Measurements from ENCODE around the gene TIA1. TPM values are rescaled to one million over a fixed set of nuclear protein-coding genes. Genes with fewer than 3 reads are reported as not detected.
"Not testable (repeated sequence)": the region's sequence is repeated elsewhere in the genome, so short reads cannot be mapped to it uniquely, and the experiment has no call there.

Gene TIA1
- total RNA-seq, 2 donors from 2014 or later = 49.4 to 51.6 TPM

DNA sequence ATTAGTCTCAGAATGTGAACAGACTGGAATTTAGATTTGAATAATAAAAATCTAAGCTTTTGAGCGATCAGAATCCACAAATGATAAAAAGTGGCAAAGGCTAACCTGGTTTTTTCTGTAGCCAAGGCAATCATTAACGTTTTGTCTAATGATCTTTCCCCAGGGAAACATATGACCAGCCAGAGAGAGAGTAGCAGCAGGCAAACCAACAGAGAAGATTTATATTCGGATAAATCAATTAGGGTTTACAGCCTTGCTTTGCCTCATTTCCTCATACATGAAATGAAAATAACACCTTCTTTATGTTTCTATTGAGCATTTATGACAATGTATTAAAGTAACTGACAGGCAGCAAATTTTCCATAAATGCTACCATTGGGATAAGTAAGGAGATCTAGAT is 14.5 kb downstream of the TIA1 start:
- intact Hi-C loops (cut with DNase I) = no loop called here
- no peak for DNase-seq
- ATAC-seq = no peak

DNA sequence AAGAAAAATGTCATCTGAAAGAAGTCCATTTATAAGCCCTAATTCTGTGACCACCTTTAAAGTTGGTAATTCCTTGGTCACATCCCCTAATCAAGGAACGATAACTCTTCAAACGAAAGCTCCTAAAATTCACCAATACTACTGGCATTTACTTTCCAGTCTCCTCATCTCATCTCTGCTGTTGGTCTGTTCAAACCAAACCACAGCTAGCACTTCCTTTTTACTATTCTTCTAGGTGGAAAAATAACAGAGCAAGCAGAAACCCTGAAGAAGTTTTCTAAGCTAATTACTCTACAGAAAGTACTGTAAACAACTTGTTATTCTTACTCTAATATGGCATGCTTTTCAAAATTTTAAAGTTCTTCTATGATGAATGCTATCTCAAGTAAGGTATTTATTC is 21.6 kb downstream of the TIA1 start:
- ATAC-seq = no peak
- intact Hi-C loops (cut with DNase I) = no loop called here
- no peak for DNase-seq

DNA sequence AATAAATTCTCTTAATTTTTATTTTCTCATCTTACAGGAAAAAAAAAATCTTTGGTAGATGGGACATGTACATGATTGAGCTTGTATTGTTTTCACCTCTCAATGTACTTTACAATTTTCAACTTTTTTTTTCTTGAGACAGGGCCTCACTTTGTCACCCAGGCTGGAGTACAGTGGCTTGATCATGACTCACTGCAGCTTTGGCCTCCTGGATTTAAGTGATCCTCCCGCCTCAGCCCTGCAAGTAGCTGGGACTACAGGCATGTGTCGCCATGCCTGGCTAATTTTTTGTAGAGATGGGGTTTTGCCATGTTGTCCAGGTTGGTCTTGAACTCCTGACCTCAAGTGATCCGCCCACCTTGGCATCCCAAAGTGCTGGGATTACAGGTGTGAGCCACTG is 25.1 kb downstream of the TIA1 start:
- intact Hi-C loops (cut with DNase I); ATAC-seq; DNase-seq: not testable (repeated sequence)

DNA sequence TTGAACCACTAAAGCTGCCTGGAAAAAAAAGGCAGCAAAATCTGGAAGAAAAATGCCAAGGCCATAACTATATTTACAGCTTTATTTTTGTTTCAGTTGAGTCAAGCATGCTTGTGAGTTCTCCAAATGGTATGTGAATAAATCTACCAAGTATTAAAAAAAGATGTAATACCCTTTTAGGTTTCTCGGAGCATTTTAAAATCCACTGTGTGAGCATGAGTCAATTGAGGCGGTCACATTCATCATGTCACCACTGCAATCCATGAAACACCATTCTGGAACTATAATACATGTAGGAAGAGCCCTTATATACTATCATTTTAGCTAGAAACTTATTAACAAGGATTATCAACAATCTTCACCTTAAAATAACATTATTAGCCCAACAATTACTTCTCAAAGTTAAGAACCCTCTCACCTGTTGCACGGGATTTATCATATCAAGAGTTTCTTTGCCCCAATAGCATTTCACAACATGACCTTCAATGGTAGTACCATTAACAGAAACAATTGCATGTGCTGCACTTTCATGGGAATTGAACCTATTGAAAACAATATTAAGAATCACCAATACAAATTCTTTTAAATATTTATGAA is 33.4 kb downstream of the TIA1 start:
- ATAC-seq = no peak
- DNase-seq = no peak
- intact Hi-C loops (cut with DNase I) = no loop called here

DNA sequence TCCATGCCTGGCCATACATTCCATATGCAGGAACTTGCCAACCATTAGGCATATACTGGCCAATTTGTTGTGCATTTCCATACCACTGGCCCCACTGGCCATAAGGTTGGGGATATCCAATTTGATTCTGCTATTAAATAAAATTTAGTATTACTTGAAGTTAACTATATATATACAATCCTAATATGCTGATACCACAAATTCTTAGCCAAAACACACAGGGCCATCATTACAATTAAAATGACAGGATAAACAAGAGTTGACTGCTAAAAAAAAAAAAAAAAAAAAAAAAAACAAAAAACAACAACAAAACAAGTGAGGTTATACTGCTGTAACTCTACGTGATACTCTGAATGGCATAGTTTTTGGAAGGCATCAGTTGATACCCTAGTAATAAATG is 34.1 kb downstream of the TIA1 start:
- ATAC-seq = no peak
- intact Hi-C loops (cut with DNase I) = no loop called here
- no peak for DNase-seq

DNA sequence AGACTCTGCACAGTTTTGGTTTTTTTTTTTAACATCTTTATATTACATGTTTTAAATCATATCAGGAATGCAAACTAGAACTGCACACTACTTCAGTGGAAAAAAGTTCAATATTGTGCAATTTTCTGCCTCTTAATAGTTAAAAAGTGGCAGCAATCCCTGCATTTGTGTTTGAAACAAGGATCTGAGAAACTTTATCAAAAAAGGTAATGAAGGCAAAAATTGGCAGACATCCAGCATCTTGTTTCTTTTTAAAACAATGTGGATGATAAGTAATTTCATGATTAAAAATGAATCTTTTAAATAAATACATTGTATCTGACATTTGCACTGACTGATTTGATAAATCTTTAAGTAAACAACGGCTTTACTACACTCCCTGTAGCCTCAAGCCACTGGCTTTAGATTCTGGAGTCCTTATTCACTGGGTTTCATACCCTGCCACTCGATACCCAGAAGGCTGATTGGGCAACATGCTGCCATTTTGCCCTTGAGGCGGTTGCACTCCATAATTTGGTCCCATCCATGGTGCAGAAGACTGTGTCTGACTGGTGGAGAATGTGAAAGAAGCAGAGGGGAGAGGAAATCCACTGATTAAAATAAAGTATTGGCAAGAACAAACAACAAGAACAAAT is 36.0 kb downstream of the TIA1 start:
- DNase-seq (no peak), ATAC-seq (no peak)
- intact Hi-C loops (cut with DNase I) = no loop called here

DNA sequence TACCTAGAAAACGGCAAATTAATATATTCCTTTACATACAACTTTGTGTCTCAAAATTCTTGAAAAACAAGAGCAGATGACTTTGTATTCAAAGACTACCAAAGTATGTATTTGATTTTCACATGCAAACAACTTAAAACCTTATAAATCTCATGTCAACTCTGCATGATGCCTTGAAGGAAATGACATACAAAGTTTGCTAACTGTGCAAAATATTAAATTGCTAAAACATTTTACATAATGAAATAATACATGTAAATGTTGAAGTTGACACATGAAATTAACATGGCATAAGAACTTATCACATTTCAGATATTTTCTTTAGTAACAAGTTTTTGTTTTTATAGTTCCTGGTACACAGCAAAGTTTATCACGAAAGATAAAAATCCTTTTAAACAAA is 36.8 kb downstream of the TIA1 start:
- DNase-seq = no peak
- intact Hi-C loops (cut with DNase I) = no loop called here
- ATAC-seq = no peak

DNA sequence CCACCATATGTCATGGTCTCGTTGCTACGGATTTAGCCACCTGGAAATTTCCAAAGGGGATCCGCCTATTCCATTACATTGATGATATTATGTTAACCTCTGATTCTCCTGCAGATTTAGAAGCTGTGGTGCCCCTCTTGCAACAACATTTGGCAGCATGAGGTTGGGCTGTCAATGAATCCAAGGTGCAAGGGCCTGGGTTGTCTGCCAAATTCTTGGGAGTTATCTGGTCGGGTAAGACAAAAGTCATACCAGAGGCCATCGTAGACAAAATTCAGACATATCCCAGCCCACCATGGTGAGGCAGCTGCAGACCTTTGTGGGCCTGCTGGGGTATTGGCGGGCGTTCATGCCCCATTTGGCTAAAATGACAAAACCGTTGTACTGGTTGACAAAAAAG is 44.0 kb downstream of the TIA1 start:
- DNase-seq = no peak
- ATAC-seq = no peak
- intact Hi-C loops (cut with DNase I) = loop anchor here in 1 of 2 donors (5.0 kb wide), 1 partner anchor 38 kb away; no protein-coding TSS in a partner anchor

DNA sequence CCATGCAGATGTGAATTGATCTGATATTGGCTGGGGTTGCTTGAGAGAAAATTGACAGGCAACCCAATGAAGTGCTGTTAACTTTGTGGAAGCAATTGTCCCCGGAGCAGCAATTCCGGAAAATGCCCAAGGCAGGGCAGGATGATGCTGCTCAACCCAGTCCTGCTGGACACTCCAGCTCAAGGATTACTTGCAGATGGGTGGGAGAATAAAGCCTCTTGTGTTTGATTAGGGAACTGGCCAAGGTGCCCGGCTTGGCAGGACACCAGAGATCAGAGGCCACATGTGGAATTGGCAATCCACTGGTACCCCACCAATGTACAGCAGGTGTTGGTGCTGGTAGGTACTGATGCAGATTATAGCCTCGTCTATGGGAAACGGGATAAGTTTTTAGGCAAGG is 45.3 kb downstream of the TIA1 start:
- no peak for DNase-seq
- intact Hi-C loops (cut with DNase I) = loop anchor here in 1 of 2 donors (5.0 kb wide), 1 partner anchor 39 kb away; no protein-coding TSS in a partner anchor
- ATAC-seq = no peak

DNA sequence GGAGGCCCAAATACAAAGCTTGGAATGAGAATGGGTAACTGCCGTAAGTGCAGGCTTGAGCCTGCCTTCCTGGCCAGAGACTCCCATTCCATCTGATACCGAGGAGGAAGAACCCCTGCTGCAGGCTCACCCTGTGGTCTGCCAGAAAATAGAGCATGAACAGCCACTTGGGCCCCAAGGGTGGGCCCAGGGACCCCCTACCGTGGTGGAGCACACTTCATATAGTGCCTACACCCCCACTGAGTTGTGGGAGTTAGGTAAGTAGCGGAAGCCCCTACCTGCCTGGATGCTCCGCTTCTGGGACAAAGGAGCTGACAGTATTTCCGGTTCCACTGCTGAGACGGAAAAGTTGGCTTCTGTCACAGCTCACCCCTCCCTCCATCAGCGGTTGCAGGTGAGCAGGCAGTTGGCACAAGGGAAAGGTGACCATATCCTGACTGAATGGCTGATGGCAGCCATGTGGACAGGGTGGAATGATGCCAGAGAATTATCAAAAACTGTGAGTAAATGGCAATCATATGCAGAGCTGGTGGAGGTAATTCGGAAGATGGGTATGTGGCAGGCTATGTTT is 46.1 kb downstream of the TIA1 start:
- intact Hi-C loops (cut with DNase I) = loop anchor here in 1 of 2 donors (5.0 kb wide), 1 partner anchor 40 kb away; no protein-coding TSS in a partner anchor
- ATAC-seq = no peak
- DNase-seq = no peak

DNA sequence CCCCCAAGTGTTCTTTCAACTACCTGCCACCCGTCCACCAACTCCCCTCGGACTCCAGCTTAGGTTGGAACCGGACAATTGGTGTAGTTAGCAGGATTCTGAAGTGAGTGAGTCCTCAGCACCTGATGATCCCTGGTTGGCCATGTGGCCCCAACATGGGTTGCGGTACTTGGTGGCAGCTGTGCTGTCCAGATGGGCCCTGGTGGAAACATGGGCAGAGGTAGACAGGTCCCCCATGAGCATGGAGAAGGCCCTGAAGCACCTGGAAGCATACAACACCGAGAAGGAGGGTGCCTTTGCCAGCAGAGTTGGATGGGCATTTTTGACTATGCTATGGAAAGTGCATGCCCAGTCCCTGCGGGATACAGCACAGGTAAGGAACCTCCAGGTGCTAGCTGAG is 46.6 kb downstream of the TIA1 start:
- intact Hi-C loops (cut with DNase I) = loop anchor here in 1 of 2 donors (5.0 kb wide), 1 partner anchor 40 kb away; no protein-coding TSS in a partner anchor
- ATAC-seq (no peak), DNase-seq (no peak)

DNA sequence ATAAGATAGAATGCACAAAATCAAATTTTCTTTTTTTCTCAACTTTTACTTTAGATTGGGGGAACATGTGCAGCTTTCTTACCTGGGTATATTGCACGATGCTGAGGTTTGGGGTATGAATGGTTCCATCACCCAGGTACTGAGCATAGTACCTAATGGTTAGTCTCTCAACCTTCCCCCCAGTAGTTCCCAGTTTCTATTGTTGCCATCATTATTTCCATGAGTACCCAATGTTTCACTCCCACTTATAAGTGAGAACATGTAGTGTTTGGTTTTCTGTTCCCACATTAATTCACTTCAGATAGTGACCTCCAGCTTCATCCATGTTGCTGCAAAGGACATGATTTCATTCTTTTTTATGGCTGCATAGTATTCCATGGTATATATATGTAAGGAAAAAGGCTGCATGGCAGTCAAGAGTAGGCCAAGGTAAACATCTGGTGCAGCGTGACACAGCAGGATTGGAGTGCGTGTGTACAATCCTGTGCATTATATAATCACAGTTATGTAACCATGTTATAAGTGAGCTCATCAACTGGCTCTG is 47.1 kb downstream of the TIA1 start:
- ATAC-seq (no peak), DNase-seq (no peak)
- intact Hi-C loops (cut with DNase I) = loop anchor here in 1 of 2 donors (5.0 kb wide), 1 partner anchor 41 kb away; no protein-coding TSS in a partner anchor

DNA sequence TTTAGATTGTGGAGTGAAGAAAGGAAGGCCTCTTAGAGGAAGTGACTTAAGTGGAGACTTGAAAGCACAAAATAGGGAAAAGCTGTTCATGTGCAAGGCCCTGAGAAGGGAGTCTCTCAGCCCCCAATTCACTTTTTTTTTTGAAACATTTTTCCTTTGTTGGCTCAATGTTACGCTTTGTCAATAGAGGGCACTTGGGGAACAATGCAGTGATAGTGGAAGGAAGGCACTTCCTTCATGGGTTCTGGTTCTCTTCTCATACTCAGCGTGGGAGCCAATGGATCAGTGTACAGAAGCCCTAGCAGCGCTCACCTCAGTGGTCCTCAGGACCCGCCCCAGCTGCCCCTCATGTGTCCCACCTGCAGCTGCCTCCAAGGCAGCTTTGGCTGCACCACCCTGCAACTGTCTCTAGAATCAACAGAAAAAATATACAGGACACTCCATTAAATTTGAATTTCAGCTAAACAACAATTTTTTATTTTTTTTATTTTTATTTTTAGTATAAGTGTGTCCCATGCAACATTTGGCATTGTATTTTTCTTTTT is 49.0 kb downstream of the TIA1 start:
- ATAC-seq (no peak), DNase-seq (no peak)
- intact Hi-C loops (cut with DNase I) = no loop called here

DNA sequence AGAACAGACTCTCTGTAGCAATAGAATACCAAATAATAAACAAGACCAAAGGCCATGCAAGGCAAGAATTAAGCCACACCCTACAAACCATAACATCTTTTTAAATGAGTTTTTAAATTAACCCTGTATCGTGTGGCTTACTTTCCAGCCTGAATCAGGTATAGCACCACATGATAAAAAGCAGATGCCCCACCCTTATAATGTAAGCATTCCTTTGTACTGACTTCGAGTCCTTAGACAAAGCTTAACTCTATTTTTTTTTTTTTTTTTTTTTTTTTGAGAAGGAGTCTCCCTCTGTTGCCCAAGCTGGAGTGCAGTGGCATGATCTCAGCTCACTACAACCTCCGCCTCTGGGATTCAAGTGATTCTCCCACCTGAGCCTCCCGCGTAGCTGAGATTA is 55.9 kb downstream of the TIA1 start:
- DNase-seq (no peak), ATAC-seq (no peak)
- intact Hi-C loops (cut with DNase I) = no loop called here

DNA sequence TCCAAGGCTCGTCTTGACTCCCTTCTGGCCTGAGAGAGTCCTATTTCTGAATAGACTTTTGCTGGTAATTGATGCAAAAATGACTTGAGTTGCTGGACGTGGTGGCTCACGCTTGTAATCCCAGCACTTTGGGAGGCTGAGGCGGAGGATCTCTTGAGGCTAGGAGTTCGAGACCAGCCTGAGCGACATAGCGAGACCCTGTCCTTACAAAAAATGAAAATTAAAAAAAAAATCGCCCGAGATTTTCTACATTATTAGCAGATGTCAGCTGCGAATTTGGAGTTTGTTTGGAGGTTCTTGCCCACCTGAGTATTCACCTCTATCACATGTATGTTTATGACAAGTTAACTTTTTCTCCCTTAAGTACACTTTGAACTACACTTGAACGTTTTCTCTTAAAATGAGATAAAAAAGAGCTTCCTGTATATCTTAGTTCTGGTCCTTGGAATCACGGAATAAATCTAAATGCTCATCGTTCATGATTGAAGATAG is 57.1 kb downstream of the TIA1 start:
- DNase-seq (no peak), ATAC-seq (no peak)
- intact Hi-C loops (cut with DNase I) = no loop called here

DNA sequence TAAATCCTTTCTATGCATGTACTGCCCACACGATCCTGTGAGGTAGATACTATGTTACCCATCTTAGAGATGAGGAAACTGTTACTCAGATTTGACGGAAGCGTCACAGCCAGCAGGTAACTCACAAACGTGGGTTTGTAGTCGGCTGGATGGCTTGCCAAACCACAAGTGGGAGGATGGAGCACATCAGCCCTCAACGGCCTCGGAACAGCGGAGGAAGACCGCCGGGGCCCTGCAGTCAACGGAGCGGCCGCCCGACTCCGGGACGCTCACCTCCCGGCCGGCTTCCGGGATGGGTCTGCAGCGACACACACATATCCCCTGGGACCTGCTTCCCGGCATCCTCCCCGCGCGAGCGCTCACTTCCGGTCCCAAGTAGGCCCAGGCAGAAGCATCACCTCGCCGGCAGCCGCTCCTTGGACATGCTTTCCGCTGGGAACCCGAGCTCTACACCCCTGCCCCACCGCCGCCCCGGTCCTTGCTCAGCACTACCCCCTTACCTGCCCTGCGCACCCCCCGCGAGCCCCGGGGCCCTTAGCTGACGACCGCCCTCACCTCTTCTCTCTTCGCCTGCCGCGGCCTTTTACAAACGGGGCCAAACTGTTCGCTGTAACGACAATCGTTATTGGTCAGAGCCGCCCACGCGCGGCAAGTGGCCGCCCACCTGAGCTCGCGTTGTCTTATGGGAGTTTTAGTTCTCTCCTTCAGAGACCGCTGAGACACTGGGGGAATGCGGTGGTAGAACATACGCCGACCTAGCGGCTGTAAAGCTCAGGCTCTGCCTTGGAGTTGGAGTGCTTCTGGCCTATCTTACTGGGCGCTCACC is 57.8 kb downstream of the TIA1 start, which contains the start of gene C2orf42:
Gene C2orf42 (minus strand): TSS at position 602 of the 826 bp plus-strand sequence. CDS start 9,034 bp downstream, outside the sequence.
- peak; percentile 97 for DNase-seq
- peak; percentile 98 to 99 for ATAC-seq
- intact Hi-C loops (cut with DNase I) = no loop called here

DNA sequence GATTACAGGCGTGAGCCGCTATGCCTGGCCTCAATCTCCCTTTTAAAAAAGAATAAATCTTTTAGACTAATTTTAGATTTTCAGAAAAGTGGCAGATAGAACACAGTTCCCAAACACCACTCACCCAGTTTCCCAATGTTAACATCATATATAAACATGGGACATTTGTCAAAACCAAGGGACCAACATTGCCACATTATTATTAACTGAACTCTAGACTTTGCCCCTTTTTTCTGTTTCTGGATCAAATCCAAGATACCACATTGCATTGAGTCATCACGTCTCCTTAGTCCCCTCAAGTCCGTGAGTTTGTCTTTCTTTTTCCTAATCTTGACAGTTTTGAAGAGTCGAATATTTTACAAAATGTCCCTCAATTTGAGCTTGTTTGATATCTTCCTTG is 60.0 kb downstream of the TIA1 start:
- intact Hi-C loops (cut with DNase I) = no loop called here
- no peak for ATAC-seq

DNA sequence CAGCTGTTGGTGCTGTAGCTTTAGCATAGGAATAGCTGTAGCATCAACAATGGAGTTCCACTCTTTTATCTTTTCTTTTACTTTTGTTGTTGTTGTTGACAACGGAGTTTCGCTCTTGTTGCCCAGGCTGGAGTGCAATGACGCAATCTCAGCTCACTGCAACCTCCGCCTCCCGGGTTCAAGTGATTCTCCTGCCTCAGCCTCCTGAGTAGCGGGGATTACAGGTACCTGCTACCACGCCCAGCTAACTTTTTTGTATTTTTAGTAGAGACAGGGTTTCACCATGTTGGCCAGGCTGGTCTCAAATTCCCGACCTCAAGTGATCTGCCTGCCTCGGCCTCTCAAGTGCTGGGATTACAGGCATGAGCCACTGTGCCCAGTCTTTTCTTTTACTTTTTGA is 61.3 kb downstream of the TIA1 start:
- ATAC-seq; DNase-seq; intact Hi-C loops (cut with DNase I): not testable (repeated sequence)

More for the DNA sequence above, 60.0 kb downstream of the TIA1 start:
- no peak for DNase-seq

DNA sequence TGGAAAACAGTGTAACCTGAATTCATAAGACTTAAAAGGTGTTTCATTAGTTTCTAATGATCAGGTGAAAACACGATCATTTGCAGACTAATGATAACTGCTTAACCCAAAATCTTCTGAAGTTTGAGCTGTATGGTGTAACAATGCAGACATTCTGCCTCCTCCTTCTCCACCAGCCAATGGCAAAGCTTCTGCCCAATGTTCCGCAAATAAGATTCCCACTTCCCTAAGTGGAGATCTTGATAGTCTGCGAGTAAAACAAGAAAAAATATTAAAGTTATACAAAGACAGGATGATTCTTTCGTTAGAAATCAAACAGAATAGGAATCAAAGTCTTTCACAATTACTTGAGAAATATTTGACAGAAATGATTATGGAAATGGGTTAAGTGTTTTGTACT is 65.7 kb downstream of the TIA1 start:
- intact Hi-C loops (cut with DNase I) = no loop called here
- ATAC-seq = no peak
- DNase-seq = no peak

All from left cardiac atrium (tissue), 4 donors.